Mucosa of descending colon (tissue), 3 donors: ENCODE results near the gene TAF5. TPM values are rescaled to one million over a fixed set of nuclear protein-coding genes. Genes with fewer than 3 reads are reported as not detected.
A peak's percentile ranks its signal among the peaks of the same experiment; 100 is the strongest.
"Not testable (repeated sequence)": the region's sequence is repeated elsewhere in the genome, so short reads cannot be mapped to it uniquely, and the experiment has no call there.

Experiments
- ATAC-seq: fragments of 200-7000 bp; cut with Tn5 transposase; one replicate; pipeline ENCODE4 v1.9.1; 2020; ENCODE audit warnings: mild to moderate bottlenecking, moderate library complexity
- DNase-seq, 3 donors: peaks; one replicate each; pipeline ENCODE4 v3.0.0-alpha.2; 2020
- H3K36me3 ChIP-seq: fragments of 200-600 bp; one replicate; pipeline ENCODE4 v1.8.0; 2021; ENCODE audit warnings: low read depth, mild to moderate bottlenecking
- H3K4me1 ChIP-seq: fragments of 200-600 bp; one replicate; pipeline ENCODE4 v1.8.0; 2021; ENCODE audit warnings: low read depth, mild to moderate bottlenecking
- H3K4me3 ChIP-seq: fragments of 200-600 bp; one replicate; pipeline ENCODE4 v1.8.0; 2021; ENCODE audit warnings: mild to moderate bottlenecking
- H3K9me3 ChIP-seq: fragments of 200-600 bp; one replicate; pipeline ENCODE4 v1.8.0; 2021; ENCODE audit warnings: mild to moderate bottlenecking
- intact Hi-C, 2 donors: fragments of 100-400 bp; cut with DNase I in 1 of 2; cut with micrococcal nuclease in 1 of 2; formaldehyde crosslinking; loops; one replicate each; pipeline versions ENCODE4 v1.11.0 to v1.11.1; 2022; cut with DNase I, micrococcal nuclease
- total RNA-seq, 3 donors: library from RNA; stranded (reverse); fragmentation: NEBNext Ultra II Directional in 2 of 3; extraction: Animal tissue kit (Norgen Biotek cat#: 25700) in 2 of 3; gene quantifications; one replicate each; pipeline versions ENCODE4 v1.2.1 to v1.2.4, GENCODE V29; 2021 to 2023
- TF ChIP-seq, protein P1 (sequence below): fragments of 200-600 bp; IDR thresholded peaks from one replicate; pipeline ENCODE4 v1.8.0; 2022; ENCODE audit warnings: antibody characterized with exemption, mild to moderate bottlenecking
- donor health status: DM: no; HTN: no; CAD: no; lungs with moderate emphysema.
- donor health status: DM: no; HTN: no; CAD: no.
- donor health status: DM: no; HTN: yes; CAD: no.

TAF5 gene
- total RNA-seq, 3 donors from 2014 or later: 4.1 to 7.1 (median 4.4) TPM

DNA sequence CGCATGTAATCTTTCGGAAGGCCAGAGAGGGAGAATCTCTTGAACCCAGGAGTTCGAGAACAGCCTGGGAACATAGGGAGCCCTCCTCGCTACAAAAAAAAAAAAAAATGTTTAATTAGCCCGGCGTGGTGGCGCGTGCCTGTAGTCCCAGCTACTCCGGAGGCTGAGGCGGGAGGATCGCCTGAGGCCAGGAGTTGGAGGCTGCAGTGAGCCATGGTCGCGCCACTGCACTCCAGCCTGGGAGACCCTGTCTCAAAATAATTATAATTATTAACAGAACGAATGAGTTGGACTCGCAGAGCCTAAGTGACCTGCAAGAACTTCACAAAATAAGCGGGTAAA, 17.6 kb upstream of the TAF5 start:
- intact Hi-C loops: no loop called here
- Histone ChIP-seq H3K36me3 (no peaks in the 10 kb centered on the region), H3K9me3 (no peaks in the 10 kb centered on the region), H3K4me1 (no peaks in the 10 kb centered on the region), H3K4me3 (peak overlapping the region; percentile 71)
- TF ChIP-seq, protein P1, sequence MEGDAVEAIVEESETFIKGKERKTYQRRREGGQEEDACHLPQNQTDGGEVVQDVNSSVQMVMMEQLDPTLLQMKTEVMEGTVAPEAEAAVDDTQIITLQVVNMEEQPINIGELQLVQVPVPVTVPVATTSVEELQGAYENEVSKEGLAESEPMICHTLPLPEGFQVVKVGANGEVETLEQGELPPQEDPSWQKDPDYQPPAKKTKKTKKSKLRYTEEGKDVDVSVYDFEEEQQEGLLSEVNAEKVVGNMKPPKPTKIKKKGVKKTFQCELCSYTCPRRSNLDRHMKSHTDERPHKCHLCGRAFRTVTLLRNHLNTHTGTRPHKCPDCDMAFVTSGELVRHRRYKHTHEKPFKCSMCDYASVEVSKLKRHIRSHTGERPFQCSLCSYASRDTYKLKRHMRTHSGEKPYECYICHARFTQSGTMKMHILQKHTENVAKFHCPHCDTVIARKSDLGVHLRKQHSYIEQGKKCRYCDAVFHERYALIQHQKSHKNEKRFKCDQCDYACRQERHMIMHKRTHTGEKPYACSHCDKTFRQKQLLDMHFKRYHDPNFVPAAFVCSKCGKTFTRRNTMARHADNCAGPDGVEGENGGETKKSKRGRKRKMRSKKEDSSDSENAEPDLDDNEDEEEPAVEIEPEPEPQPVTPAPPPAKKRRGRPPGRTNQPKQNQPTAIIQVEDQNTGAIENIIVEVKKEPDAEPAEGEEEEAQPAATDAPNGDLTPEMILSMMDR: no peak
- ATAC-seq (no peak), DNase-seq (no peak)

DNA sequence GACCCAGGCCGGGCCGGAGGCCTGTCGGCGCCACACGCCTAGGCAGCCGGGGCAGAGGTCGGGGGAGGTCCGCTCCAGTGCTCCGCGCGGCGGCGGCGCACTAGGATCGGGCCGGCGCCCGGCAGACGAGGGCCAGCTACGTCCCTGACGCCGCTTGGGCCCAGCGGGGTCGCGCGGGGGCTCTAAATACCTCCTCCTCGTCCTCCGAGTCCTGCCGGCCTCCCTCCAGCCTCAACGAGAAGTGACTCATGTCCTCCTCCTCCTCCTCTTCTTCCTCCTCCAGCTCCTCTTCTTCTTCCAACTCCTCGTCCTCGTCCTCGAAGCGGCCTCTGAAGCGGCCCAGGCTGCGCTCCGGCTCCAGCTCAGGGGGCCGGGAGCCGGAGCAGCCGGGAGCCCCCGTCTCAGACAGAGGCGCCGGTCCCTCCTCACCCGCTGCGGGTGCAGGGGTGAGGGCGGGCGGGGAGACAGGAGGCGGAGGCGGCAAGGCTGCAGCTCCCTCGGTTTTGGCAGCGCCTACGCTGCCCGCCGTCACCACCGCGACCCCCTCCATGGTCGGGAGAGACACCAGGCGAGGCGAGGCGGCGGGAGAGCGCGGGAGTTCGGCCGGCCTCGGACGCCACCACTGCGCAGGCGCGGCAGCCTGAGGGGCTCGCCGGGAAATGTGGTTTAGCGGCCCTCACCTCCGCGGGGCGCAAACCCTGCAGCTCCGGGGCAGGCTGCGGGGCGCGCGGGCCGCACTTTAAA, 17.1 kb upstream of the TAF5 start, which contains the start of gene PCGF6:
TSS of gene PCGF6 (minus strand) at position 624 of the 744 bp plus-strand sequence. CDS start at position 550, 74 bp downstream.
- ATAC-seq: peak; percentile 97
- intact Hi-C loops: no loop called here
- H3K4me1 ChIP-seq: no peaks in the 10 kb centered on the region

GRCh38 chr10:103353281-103353680, 14.5 kb upstream of the TAF5 start:
- DNase-seq (no peak), ATAC-seq (no peak)
- Histone ChIP-seq H3K4me3 (no peak overlapping the region), H3K9me3 (no peaks in the 10 kb centered on the region), H3K4me1 (no peaks in the 10 kb centered on the region), H3K36me3 (no peaks in the 10 kb centered on the region)
- TF ChIP-seq, protein P1: no peak
- intact Hi-C loops: no loop called here

More for the DNA sequence above, 17.1 kb upstream of the TAF5 start, which contains the start of gene PCGF6:
- Histone ChIP-seq H3K36me3 (no peaks in the 10 kb centered on the region), H3K4me3 (peak within 1 kb of the TSS; percentile 71), H3K9me3 (no peaks in the 10 kb centered on the region)
- TF ChIP-seq, protein P1: no peak
- peak; percentile 78 to 88 (median 79) for DNase-seq

DNA sequence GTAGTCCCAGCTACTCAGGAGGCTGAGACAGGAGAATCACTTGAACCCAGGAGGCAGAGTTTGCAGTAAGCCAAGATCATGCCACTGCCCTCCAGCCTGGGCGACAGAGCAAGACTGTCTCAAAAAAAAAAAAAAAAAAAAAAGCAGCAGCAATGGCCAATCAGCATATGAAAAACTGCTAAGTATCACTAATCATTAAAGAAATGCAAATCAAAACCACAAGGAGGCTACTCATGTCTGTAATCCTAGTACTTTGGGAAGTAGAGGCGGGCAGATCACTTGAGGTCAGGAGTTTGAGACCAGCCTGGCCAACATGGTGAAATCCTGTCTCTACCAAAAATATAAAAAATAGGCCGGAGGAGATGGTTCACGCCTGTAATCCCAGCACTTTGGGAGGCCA, 13.2 kb upstream of the TAF5 start:
- H3K4me3 ChIP-seq, H3K9me3 ChIP-seq, H3K36me3 ChIP-seq, H3K4me1 ChIP-seq, intact Hi-C loops, DNase-seq, ATAC-seq: not testable (repeated sequence)

- H3K9me3 ChIP-seq: no peaks in the 10 kb centered on the region
- no peak overlapping the region for H3K4me3 ChIP-seq
- intact Hi-C loops: no loop called here
- ATAC-seq: no peak
- TF ChIP-seq, protein P1: no peak
- H3K4me1 ChIP-seq: peaks cover 3% of the 10 kb centered on the region
- no peaks in the 10 kb centered on the region for H3K36me3 ChIP-seq
- no peak for DNase-seq
These were observed 11.7 kb upstream of the TAF5 start for GRCh38 chr10:103355906-103356599.

GRCh38 chr10:103359493-103359892, 8.3 kb upstream of the TAF5 start:
- DNase-seq, H3K9me3 ChIP-seq, H3K4me3 ChIP-seq, intact Hi-C loops, H3K36me3 ChIP-seq, H3K4me1 ChIP-seq, ATAC-seq: not testable (repeated sequence)

DNA sequence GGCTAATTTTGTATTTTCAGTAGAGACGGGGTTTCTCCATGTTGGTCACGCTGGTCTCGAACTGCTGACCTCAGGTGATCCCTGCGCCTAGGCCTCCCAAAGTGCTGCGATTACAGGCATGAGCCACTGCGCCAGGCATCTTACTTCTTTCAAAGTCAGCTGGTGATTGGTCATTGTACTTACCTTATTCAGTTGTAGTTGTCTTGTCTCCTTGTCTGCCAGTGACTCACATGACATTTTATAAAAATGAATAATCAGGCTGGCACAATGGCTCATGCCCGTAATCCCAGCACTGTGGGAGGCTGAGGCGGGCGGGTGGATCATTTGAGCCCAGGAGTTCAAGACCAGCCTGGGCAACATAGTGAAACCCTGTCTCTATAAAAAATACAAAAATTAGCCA, 7.0 kb upstream of the TAF5 start:
- intact Hi-C loops, DNase-seq, H3K4me1 ChIP-seq, ATAC-seq, H3K9me3 ChIP-seq, H3K36me3 ChIP-seq, H3K4me3 ChIP-seq: not testable (repeated sequence)
